GM23338 (cell line): ENCODE measurements around the gene SPOUT1. TPM values are rescaled to one million over a fixed set of nuclear protein-coding genes. Genes with fewer than 3 reads are reported as not detected.
A peak's percentile ranks its signal among the peaks of the same experiment; 100 is the strongest.

Experiments used
- ATAC-seq: fragments of 200-7000 bp; cut with Tn5 transposase; 3 replicates; pipeline ENCODE4 v1.9.1; 2020
- DNase-seq: peaks from one replicate; pipeline ENCODE4 v3.0.0-alpha.2; 2015; ENCODE audit warnings: low spot score
- H2AFZ ChIP-seq: fragments of 200-600 bp; sonication (generic); 2 replicates; pipeline ENCODE4 v1.8.0; 2016; ENCODE audit warnings: antibody characterized with exemption, mild to moderate bottlenecking, moderate library complexity
- H3F3A ChIP-seq: fragments of 200-600 bp; sonication (generic); replicated peaks from 2 replicates; pipeline ENCODE4 v1.8.0; 2017; ENCODE audit warnings: antibody characterized with exemption, mixed run types, low read depth
- H3K27ac ChIP-seq: fragments of 200-600 bp; sonication (generic); 2 replicates; pipeline ENCODE4 v1.6.1; 2016; ENCODE audit warnings: low read depth
- H3K27me3 ChIP-seq: fragments of 200-600 bp; sonication (generic); 2 replicates; pipeline ENCODE4 v1.8.0; 2016; ENCODE audit warnings: mild to moderate bottlenecking, mixed run types, moderate library complexity; ENCODE audit not compliant: insufficient read depth
- H3K36me3 ChIP-seq: fragments of 200-600 bp; sonication (generic); 2 replicates; pipeline ENCODE4 v1.8.0; 2016; ENCODE audit warnings: mild to moderate bottlenecking; ENCODE audit not compliant: insufficient read depth
- H3K4me1 ChIP-seq: fragments of 200-600 bp; sonication (generic); 2 replicates; pipeline ENCODE4 v1.8.0; 2016; ENCODE audit warnings: mild to moderate bottlenecking, moderate library complexity; ENCODE audit not compliant: insufficient read depth
- H3K4me2 ChIP-seq: fragments of 200-600 bp; sonication (generic); 2 replicates; pipeline ENCODE4 v1.7.1; 2017; ENCODE audit warnings: mixed run types
- H3K4me3 ChIP-seq: fragments of 200-600 bp; sonication (generic); 2 replicates; pipeline ENCODE4 v1.6.1; 2016; ENCODE audit warnings: mixed run types
- H3K79me2 ChIP-seq: fragments of 200-600 bp; sonication (generic); replicated peaks from 2 replicates; pipeline ENCODE4 v1.8.0; 2017; ENCODE audit warnings: mild to moderate bottlenecking; ENCODE audit not compliant: insufficient read depth
- H3K9me2 ChIP-seq: fragments of 200-600 bp; sonication (generic); 2 replicates; pipeline ENCODE4 v1.8.0; 2017; ENCODE audit not compliant: insufficient read depth
- H4K20me1 ChIP-seq: fragments of 200-600 bp; sonication (generic); replicated peaks from 2 replicates; pipeline ENCODE4 v1.8.0; 2017; ENCODE audit warnings: mild to moderate bottlenecking; ENCODE audit not compliant: insufficient read depth
- H3K27ac Mint-ChIP-seq: 2 replicates; pipeline ENCODE4 v1.8.0; 2020; ENCODE audit warnings: inconsistent platforms, mild to moderate bottlenecking, moderate library complexity, mixed read lengths
- H3K27me3 Mint-ChIP-seq: 3 replicates; pipeline ENCODE4 v1.8.0; 2022; ENCODE audit warnings: low read depth, mild to moderate bottlenecking, moderate library complexity, mixed read lengths, inconsistent platforms; ENCODE audit not compliant: insufficient read depth, poor library complexity
- H3K36me3 Mint-ChIP-seq: 3 replicates; pipeline ENCODE4 v1.8.0; 2021; ENCODE audit warnings: low read depth, mild to moderate bottlenecking, inconsistent platforms, moderate library complexity, mixed read lengths
- H3K4me1 Mint-ChIP-seq: 3 replicates; pipeline ENCODE4 v1.8.0; 2020; ENCODE audit warnings: mild to moderate bottlenecking, inconsistent platforms, mixed read lengths
- H3K4me3 Mint-ChIP-seq: 3 replicates; pipeline ENCODE4 v1.8.0; 2021; ENCODE audit warnings: moderate library complexity, mild to moderate bottlenecking, inconsistent platforms, mixed read lengths
- H3K9me3 Mint-ChIP-seq: 3 replicates; pipeline ENCODE4 v1.8.0; 2020; ENCODE audit warnings: moderate library complexity, mild to moderate bottlenecking, inconsistent platforms, mixed read lengths
- CREB1 ChIP-seq: fragments of 250-450 bp; sonication (Bioruptor Pico); IDR thresholded peaks from 2 replicates; pipeline ENCODE4 v1.5.0; 2020; ENCODE audit warnings: low read depth, mild to moderate bottlenecking, moderate library complexity
- EZH2 ChIP-seq: fragments of 200-600 bp; sonication (generic); IDR thresholded peaks from one replicate; pipeline ENCODE4 v1.8.0; 2017; ENCODE audit warnings: antibody characterized with exemption, mild to moderate bottlenecking, low read depth; ENCODE audit not compliant: unreplicated experiment
- NANOG ChIP-seq: IDR thresholded peaks from 2 replicates; pipeline ENCODE4 v1.6.1; 2016; ENCODE audit warnings: antibody characterized with exemption, borderline replicate concordance
- STAT1 ChIP-seq: IDR thresholded peaks from one replicate; pipeline ENCODE4 v1.6.1; 2016; ENCODE audit warnings: antibody characterized with exemption; ENCODE audit not compliant: unreplicated experiment
- ZNF114 ChIP-seq: fragments of 250-450 bp; sonication (Bioruptor Pico); IDR thresholded peaks from 2 replicates; pipeline ENCODE4 v1.5.0; 2020; ENCODE audit warnings: mild to moderate bottlenecking, moderate library complexity
- ZNF331 ChIP-seq: fragments of 250-450 bp; sonication (Bioruptor Pico); IDR thresholded peaks from 2 replicates; pipeline ENCODE4 v1.5.0; 2020; ENCODE audit warnings: low read depth, mild to moderate bottlenecking, moderate library complexity
- polyA plus RNA-seq: library from polyadenylated mRNA; unstranded; fragments of >200 nt; fragmentation: Nextera tagmentation; extraction: Ambion mirVana; gene quantifications from 2 replicates; pipeline ENCODE4 v1.2.1, GENCODE V29; 2016
- total RNA-seq: library from RNA; depleted of rRNA; stranded (reverse); fragments of >200 nt; shearing (Covaris generic); gene quantifications from 2 replicates; pipeline ENCODE4 v1.2.3, GENCODE V29; 2014
- TF ChIP-seq, protein P1 (sequence below): fragments of 250-450 bp; sonication (Bioruptor Pico); IDR thresholded peaks from 2 replicates; pipeline ENCODE4 v1.5.0; 2020; ENCODE audit warnings: mild to moderate bottlenecking, moderate library complexity
- TF ChIP-seq, protein P2 (sequence below), 2 experiments: fragments of 200-600 bp in 1 of 2; sonication (generic) in 1 of 2; conservative IDR thresholded peaks; 2 replicates each; pipeline versions ENCODE4 v1.5.1 to v1.6.1; 2016 to 2017; ENCODE audit warnings: antibody characterized with exemption in 2 of 2, low read depth in 2 of 2, mild to moderate bottlenecking in 2 of 2, moderate library complexity in 1 of 2
- TF ChIP-seq, protein P3 (sequence below): IDR thresholded peaks from 2 replicates; pipeline ENCODE4 v1.6.1; 2016; ENCODE audit warnings: antibody characterized with exemption
- TF ChIP-seq, protein P4 (sequence below): IDR thresholded peaks from one replicate; pipeline ENCODE4 v1.6.1; 2018; ENCODE audit warnings: antibody characterized with exemption; ENCODE audit not compliant: unreplicated experiment

Gene SPOUT1
- total and polyA plus RNA-seq, 2 experiments from 2014 or later: 28.5 to 50.9 TPM

DNA sequence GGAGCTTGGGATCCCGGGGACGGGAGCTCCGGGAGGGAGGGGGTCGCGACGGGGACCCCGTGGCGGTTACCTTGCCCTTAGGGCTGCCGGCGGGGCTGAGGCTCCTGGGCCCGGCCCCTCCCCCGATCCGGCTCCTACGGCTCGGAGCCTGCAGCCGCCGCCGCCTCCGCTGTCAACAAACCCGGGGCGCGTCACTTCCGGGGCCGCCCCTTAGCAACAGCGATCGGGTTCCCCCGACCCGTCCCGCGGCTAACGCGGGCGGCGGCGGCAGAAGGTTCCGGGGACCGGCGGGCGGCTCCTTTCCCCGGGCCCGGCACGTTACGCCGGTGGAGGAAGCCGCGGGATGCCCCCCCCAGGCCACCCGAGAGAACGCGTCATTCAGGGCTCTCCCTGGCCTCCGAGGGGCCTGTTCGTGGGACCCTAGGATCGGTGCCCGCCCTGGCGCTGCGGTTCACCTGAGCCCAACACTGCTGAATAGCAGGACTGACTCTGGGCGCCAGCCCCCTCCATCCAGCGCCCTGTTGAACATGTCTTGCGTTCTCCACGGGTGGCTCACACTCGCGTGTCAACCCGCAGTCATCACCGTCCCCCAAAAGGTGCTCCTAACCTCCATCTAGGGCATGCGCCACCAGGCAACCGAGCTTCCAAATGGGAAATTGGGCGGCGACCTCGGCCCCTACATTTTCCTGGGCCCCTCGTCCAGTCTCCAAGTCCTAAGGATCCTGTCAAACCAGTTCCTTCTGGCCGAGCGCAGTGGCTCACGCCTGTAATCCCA, 57.7 kb downstream of the SPOUT1 start, which contains the start of gene ZER1 (continued):
- TF ChIP-seq, protein P1, sequence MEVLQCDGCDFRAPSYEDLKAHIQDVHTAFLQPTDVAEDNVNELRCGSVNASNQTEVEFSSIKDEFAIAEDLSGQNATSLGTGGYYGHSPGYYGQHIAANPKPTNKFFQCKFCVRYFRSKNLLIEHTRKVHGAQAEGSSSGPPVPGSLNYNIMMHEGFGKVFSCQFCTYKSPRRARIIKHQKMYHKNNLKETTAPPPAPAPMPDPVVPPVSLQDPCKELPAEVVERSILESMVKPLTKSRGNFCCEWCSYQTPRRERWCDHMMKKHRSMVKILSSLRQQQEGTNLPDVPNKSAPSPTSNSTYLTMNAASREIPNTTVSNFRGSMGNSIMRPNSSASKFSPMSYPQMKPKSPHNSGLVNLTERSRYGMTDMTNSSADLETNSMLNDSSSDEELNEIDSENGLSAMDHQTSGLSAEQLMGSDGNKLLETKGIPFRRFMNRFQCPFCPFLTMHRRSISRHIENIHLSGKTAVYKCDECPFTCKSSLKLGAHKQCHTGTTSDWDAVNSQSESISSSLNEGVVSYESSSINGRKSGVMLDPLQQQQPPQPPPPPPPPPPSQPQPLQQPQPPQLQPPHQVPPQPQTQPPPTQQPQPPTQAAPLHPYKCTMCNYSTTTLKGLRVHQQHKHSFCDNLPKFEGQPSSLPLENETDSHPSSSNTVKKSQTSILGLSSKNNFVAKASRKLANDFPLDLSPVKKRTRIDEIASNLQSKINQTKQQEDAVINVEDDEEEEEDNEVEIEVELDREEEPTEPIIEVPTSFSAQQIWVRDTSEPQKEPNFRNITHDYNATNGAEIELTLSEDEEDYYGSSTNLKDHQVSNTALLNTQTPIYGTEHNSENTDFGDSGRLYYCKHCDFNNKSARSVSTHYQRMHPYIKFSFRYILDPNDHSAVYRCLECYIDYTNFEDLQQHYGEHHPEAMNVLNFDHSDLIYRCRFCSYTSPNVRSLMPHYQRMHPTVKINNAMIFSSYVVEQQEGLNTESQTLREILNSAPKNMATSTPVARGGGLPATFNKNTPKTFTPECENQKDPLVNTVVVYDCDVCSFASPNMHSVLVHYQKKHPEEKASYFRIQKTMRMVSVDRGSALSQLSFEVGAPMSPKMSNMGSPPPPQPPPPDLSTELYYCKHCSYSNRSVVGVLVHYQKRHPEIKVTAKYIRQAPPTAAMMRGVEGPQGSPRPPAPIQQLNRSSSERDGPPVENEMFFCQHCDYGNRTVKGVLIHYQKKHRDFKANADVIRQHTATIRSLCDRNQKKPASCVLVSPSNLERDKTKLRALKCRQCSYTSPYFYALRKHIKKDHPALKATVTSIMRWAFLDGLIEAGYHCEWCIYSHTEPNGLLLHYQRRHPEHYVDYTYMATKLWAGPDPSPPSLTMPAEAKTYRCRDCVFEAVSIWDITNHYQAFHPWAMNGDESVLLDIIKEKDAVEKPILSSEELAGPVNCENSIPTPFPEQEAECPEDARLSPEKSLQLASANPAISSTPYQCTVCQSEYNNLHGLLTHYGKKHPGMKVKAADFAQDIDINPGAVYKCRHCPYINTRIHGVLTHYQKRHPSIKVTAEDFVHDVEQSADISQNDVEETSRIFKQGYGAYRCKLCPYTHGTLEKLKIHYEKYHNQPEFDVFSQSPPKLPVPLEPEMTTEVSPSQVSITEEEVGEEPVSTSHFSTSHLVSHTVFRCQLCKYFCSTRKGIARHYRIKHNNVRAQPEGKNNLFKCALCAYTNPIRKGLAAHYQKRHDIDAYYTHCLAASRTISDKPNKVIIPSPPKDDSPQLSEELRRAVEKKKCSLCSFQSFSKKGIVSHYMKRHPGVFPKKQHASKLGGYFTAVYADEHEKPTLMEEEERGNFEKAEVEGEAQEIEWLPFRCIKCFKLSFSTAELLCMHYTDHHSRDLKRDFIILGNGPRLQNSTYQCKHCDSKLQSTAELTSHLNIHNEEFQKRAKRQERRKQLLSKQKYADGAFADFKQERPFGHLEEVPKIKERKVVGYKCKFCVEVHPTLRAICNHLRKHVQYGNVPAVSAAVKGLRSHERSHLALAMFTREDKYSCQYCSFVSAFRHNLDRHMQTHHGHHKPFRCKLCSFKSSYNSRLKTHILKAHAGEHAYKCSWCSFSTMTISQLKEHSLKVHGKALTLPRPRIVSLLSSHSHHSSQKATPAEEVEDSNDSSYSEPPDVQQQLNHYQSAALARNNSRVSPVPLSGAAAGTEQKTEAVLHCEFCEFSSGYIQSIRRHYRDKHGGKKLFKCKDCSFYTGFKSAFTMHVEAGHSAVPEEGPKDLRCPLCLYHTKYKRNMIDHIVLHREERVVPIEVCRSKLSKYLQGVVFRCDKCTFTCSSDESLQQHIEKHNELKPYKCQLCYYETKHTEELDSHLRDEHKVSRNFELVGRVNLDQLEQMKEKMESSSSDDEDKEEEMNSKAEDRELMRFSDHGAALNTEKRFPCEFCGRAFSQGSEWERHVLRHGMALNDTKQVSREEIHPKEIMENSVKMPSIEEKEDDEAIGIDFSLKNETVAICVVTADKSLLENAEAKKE (CRISPR knock-in tag): no peak

DNA sequence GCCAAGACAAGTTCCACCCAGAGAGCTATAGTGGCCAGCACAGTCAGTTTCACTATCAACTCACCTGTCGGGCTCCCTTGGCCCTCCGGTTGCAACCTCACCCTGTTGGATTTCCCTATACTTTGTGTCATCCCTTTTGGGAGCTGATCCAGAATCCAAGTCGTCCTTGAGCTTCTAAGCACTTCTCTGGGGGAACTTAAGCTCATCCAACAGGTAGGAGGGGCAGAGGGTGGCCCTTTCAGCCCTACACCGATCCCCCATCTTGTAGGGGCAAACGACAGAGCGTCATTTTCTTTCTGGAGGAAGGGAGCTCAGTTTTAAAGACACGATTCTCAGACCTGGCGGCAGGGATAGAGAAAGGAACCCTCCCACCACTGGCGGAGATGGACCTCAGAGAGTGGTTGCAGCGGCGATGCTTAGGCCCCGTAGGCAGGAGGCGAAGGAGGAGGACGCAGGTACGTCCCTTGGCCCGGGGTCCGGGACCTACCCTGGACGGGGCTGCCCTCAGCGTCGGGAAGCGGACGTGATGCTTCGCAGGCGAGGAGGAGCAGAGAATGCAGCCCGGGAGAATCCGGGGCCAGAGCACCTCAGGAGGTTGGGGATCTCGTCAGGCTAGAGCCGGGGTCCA, 58.4 kb downstream of the SPOUT1 start:
- peaks cover 7% of the 10 kb centered on the region for H3K4me1 Mint-ChIP-seq
- no peaks in the 10 kb centered on the region for H4K20me1 ChIP-seq
- H3K36me3 Mint-ChIP-seq: no peaks in the 10 kb centered on the region; the same call in 1 of the 3 replicates
- no peaks in the 10 kb centered on the region for H3K27me3 ChIP-seq
- peaks cover 12% of the 10 kb centered on the region for H3K27me3 Mint-ChIP-seq
- peak overlapping the region; percentile 95 for H3K27ac Mint-ChIP-seq
- peaks cover 6% of the 10 kb centered on the region; the same call in 2 of the 3 replicates for H3K9me3 Mint-ChIP-seq
- H3K4me3 ChIP-seq: peak overlapping the region; percentile 97
- H3K36me3 ChIP-seq: no peaks in the 10 kb centered on the region
- H3K27ac ChIP-seq: peak overlapping the region; percentile 99
- no peaks in the 10 kb centered on the region for H3K9me2 ChIP-seq
- H3K79me2 ChIP-seq: peaks cover 16% of the 10 kb centered on the region
- H3K4me2 ChIP-seq: peak overlapping the region; percentile 97
- peaks cover 26% of the 10 kb centered on the region for H3F3A ChIP-seq
- H3K4me1 ChIP-seq: peaks cover 9% of the 10 kb centered on the region
- ATAC-seq: peak; percentile 65
- H2AFZ ChIP-seq: peak overlapping the region; percentile 94
- H3K4me3 Mint-ChIP-seq: peak overlapping the region; percentile 94
- no peak for DNase-seq
- TF ChIP-seq STAT1 (no peak), ZNF331 (CRISPR knock-in tag) (no peak), NANOG (no peak), EZH2 (no peak), ZNF114 (CRISPR knock-in tag) (no peak), CREB1 (CRISPR knock-in tag) (no peak)
- TF ChIP-seq, protein P2, sequence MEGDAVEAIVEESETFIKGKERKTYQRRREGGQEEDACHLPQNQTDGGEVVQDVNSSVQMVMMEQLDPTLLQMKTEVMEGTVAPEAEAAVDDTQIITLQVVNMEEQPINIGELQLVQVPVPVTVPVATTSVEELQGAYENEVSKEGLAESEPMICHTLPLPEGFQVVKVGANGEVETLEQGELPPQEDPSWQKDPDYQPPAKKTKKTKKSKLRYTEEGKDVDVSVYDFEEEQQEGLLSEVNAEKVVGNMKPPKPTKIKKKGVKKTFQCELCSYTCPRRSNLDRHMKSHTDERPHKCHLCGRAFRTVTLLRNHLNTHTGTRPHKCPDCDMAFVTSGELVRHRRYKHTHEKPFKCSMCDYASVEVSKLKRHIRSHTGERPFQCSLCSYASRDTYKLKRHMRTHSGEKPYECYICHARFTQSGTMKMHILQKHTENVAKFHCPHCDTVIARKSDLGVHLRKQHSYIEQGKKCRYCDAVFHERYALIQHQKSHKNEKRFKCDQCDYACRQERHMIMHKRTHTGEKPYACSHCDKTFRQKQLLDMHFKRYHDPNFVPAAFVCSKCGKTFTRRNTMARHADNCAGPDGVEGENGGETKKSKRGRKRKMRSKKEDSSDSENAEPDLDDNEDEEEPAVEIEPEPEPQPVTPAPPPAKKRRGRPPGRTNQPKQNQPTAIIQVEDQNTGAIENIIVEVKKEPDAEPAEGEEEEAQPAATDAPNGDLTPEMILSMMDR (conservative IDR thresholded peaks at IDR 0.05; ENCODE audit: low read depth in 2 of 2): no peak
- TF ChIP-seq, protein P3, sequence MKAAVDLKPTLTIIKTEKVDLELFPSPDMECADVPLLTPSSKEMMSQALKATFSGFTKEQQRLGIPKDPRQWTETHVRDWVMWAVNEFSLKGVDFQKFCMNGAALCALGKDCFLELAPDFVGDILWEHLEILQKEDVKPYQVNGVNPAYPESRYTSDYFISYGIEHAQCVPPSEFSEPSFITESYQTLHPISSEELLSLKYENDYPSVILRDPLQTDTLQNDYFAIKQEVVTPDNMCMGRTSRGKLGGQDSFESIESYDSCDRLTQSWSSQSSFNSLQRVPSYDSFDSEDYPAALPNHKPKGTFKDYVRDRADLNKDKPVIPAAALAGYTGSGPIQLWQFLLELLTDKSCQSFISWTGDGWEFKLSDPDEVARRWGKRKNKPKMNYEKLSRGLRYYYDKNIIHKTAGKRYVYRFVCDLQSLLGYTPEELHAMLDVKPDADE: no peak
- TF ChIP-seq, protein P4, sequence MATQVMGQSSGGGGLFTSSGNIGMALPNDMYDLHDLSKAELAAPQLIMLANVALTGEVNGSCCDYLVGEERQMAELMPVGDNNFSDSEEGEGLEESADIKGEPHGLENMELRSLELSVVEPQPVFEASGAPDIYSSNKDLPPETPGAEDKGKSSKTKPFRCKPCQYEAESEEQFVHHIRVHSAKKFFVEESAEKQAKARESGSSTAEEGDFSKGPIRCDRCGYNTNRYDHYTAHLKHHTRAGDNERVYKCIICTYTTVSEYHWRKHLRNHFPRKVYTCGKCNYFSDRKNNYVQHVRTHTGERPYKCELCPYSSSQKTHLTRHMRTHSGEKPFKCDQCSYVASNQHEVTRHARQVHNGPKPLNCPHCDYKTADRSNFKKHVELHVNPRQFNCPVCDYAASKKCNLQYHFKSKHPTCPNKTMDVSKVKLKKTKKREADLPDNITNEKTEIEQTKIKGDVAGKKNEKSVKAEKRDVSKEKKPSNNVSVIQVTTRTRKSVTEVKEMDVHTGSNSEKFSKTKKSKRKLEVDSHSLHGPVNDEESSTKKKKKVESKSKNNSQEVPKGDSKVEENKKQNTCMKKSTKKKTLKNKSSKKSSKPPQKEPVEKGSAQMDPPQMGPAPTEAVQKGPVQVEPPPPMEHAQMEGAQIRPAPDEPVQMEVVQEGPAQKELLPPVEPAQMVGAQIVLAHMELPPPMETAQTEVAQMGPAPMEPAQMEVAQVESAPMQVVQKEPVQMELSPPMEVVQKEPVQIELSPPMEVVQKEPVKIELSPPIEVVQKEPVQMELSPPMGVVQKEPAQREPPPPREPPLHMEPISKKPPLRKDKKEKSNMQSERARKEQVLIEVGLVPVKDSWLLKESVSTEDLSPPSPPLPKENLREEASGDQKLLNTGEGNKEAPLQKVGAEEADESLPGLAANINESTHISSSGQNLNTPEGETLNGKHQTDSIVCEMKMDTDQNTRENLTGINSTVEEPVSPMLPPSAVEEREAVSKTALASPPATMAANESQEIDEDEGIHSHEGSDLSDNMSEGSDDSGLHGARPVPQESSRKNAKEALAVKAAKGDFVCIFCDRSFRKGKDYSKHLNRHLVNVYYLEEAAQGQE: no peak
